Inflammatory macrophage (primary cell): ENCODE measurements around the gene MIEN1.

ENCODE experiments used
- DNase-seq, 2 donors: peaks; one replicate each; pipeline ENCODE4 v3.0.0-alpha.2; 2020 to 2022

Gene MIEN1

GRCh38 chr17:39696731-39697130 lies 33.6 kb downstream of the MIEN1 start:
- no peak for DNase-seq

- DNase-seq, result no peak
These were observed 35.2 kb downstream of the MIEN1 start for GRCh38 chr17:39695089-39695474.

GRCh38 chr17:39694593-39694992 lies 35.7 kb downstream of the MIEN1 start:
- DNase-seq, result no peak

DNA sequence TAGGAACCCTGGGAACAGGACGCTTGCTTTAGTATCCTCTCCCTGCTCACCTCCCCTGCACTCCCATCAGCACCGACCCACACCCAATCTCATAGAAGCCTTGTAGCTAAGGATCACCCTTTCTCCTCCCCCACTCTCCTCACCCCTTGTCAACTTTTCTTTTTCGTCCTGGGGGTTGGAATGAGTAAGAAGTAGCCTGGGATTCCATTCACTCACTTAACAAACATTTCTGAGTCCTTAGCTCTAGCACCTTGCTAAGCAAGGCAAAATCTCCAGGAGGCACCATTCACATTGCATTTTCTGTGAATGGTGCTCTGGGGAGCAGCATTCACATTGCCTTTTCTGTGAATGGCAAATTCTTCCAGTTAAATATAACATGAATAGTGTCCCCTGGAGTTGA lies 41.4 kb downstream of the MIEN1 start:
- no peak for DNase-seq

DNA sequence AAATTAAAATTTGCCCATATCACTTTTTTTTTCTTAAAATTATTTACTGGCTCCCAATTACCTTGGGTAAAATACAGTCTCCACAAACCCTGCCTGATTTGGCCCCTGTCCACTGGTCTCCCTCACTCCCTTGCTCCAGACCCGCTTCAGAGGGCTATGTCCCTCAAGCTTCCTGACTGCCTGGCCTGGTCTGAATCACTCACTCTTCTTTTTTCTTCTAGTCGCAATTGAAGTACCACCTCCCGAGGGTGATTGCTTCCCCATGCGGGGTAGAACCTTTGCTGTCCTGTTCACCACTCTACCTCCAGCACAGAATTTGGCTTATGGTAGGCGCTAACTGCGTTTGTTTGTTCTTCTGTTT lies 41.9 kb downstream of the MIEN1 start:
- no peak for DNase-seq

GRCh38 chr17:39687546-39688474 lies 42.5 kb downstream of the MIEN1 start, which contains the start of gene PGAP3:
Gene PGAP3, minus strand, starts transcription at chr17:39688057. Its CDS starts 43 bp downstream, at chr17:39688014.
- DNase-seq, result peak; percentile 86 to 87

- DNase-seq, result no peak
These were observed 43.2 kb downstream of the MIEN1 start for GRCh38 chr17:39687101-39687545.

DNA sequence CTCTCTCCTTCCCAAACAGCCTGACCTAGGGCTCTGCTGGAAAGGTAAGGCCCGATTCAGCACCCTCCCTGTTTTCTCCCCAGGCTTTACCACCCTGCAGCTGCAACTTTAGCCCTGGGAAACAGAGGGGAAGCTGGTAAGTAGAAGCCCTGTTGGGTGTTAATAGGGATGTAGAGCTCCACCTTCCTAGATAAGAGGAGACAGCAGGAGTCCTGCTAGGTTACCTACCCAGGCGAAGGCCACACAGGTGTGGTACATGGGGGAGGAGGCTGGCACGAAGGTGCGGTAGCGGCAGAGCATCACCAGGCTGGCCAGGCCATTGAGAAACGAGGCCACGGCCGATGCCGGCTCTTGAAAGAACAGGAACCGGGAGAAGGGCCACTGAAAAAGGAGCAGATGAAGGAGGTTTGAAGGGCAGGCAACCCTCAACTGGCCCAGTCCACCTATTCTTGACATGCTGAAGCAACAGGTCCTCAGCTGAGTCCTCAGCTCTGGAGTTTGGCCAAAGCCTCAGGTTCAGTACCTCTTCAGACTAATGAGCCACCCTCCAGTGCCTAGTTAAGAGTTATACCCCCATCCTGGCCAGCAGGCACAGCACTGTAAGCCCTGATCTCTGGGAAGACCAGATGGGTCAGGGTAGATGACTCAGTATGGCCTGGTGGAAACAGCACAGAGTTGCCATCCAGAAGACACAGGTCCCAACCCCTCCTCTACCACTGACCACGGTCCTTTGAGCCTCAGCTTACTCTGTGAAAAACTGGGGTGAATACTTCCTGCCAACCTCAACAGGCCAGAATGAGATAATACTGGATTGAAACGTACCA lies 45.8 kb downstream of the MIEN1 start:
- no peak for DNase-seq

DNA sequence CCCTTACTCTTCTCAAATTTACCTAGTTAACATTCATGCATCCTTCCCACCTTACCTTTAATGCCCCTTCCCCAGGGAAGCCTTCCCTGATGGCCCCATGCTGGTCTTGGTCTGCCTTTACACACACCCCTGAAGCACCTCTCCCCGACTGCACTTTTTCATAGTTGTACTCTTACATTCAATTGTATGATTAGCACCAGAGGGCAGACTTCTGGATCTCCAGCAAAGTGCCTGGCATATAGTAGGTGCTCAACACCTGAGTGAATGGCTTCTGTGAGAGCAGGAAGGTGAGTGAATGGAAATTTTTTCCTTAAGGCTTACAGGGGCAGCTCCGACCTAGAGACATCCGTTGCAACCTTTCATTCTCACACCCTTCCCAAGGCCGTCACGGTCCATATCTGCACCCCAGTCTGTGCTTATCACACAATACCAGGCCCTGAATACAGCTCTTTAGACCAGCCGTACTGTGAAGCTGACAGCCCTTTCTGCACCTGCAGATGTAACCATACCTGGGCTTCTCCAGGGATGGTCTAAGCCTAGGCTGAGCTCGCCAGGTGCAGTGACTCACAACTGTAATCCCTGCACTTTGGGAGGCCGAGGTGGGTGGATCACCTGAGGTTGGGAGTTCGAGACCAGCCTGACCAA lies 46.9 kb downstream of the MIEN1 start:
- no peak for DNase-seq

DNA sequence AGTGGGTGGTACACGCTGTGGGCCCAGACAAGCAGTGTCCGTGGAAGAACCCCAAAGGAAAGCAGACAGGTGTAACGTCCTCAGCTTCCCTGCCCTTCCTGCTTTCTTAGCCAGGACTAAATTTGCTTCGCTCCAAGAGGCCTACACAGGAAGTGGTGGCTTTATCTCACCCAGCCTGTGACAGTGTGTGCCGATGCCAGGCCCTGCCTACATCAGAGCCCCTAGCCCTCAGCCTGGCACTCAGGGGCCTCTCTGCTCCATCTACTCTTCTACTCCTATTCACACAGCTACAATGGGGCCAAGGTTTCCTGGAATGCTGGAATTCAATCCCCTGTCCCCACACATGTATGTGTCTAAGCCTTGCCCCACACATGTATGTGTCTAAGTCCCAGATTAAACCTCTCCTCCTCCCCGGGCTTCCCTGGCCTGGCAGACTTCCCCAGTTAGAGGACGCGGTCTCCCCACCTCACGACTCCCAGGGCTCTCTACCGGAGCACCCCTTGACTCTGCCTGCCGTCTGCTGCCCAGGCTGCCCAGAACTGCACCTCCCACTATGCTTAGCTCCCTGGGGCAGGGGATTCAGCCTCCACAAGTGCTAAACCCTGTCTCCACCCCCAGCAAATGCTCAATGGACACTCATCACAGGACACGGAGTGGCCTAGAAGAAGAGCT lies 50.7 kb downstream of the MIEN1 start:
- DNase-seq, result no peak
